Measurements from ENCODE around the gene PGM3.

GRCh38 chr6:83221276-83221675 lies 28.2 kb upstream of the PGM3 start:
- TF ChIP-seq CTCF (conservative IDR thresholded peaks at IDR 0.05; ENCODE audit: low read depth, low read length), result no peak
- TF ChIP-seq EZH2 (IDR thresholded peaks at IDR 0.05; ENCODE audit: low read length, unreplicated experiment), result no peak
- no peak for TF ChIP-seq EZH2phosphoT487 (IDR thresholded peaks at IDR 0.05; ENCODE audit: borderline replicate concordance, low read length)
